ENCODE data around the gene ZDHHC4. TPM values are rescaled to one million over a fixed set of nuclear protein-coding genes. Genes with fewer than 3 reads are reported as not detected.

Gene ZDHHC4
- total and polyA plus RNA-seq, 2 of the 8 experiments (the other 6 are each of a cell fraction or from before 2014, with no cell fraction given): 50.2 to 171 TPM

DNA sequence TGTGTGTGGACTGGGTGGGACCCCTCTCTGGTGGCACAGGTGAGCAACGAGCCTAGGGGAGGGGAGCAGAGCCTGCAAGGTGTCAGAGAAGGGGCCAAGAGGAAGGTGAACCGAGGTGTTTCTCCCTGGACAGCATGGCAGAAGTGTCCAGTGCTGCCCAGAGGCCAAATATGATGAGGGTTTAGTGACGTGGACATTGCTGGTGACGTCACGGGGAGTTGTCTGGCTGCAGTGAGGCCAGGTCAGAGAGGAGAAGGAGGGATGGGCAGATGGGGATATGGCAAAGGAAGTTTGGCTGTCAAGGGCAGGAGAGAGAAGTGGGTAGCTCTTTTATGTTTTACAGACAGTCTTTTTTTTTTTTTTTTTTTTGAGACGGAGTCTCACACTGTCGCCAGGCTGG is 35.6 kb downstream of the ZDHHC4 start (continued):
- TF ChIP-seq, protein P1, sequence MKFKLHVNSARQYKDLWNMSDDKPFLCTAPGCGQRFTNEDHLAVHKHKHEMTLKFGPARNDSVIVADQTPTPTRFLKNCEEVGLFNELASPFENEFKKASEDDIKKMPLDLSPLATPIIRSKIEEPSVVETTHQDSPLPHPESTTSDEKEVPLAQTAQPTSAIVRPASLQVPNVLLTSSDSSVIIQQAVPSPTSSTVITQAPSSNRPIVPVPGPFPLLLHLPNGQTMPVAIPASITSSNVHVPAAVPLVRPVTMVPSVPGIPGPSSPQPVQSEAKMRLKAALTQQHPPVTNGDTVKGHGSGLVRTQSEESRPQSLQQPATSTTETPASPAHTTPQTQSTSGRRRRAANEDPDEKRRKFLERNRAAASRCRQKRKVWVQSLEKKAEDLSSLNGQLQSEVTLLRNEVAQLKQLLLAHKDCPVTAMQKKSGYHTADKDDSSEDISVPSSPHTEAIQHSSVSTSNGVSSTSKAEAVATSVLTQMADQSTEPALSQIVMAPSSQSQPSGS (IDR thresholded peaks at IDR 0.05; ENCODE audit: low read length): no peak
- TF ChIP-seq RBBP5 (IDR thresholded peaks at IDR 0.05; ENCODE audit: borderline replicate concordance, low read depth, low read length): no peak
- no peak for TF ChIP-seq RAD21 (IDR thresholded peaks at IDR 0.05 in 1 of 2, conservative IDR thresholded peaks at IDR 0.05 in 1 of 2; ENCODE audit: low read depth in 2 of 2, low read length in 2 of 2)
- TF ChIP-seq TAF1 (IDR thresholded peaks at IDR 0.05; ENCODE audit: low read depth, low read length): no peak
- TF ChIP-seq KDM1A (IDR thresholded peaks at IDR 0.05; ENCODE audit: borderline replicate concordance, low read length): no peak
- TF ChIP-seq TCF12 (IDR thresholded peaks at IDR 0.05; ENCODE audit: low read depth, low read length): no peak
- no peak for TF ChIP-seq CTBP2 (IDR thresholded peaks at IDR 0.05; ENCODE audit: borderline replicate concordance, insufficient read depth, insufficient read length, low read length)
- no peak for TF ChIP-seq SP2 (IDR thresholded peaks at IDR 0.05; ENCODE audit: low read length)
- no peak for TF ChIP-seq GABPA (IDR thresholded peaks at IDR 0.05; ENCODE audit: borderline replicate concordance, insufficient read depth, low read length)
- TF ChIP-seq POLR2A (IDR thresholded peaks at IDR 0.05; ENCODE audit: control extremely low read depth in 1 of 2, low read depth in 2 of 2, low read length in 2 of 2): no peak
- no peak for TF ChIP-seq KDM4A (IDR thresholded peaks at IDR 0.05; ENCODE audit: low read depth, low read length, severe bottlenecking)
- TF ChIP-seq CREB1 (IDR thresholded peaks at IDR 0.05): no peak

Measured in H1 (cell line).